ENCODE measurements around the gene LRMDA.
A peak's percentile ranks its signal among the peaks of the same experiment; 100 is the strongest.

LRMDA gene

DNA sequence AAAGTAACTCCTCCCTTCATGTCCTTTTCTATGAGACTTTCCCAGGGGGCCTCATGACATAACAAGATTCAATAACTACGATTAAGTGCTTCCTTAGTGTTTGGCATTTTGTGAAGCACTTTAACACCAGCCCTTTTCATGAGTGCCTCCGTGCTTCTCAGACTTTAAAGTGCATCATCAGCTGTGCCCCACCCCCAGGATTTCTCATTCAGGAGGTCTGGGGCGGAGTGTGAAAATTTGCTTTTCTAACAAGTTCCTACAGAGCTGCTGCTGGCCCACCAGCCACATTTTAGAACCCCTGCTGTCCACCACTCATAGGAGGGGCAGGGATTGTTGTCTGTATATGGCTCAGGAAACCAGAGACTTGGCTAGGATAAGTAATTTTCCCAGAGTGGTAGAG, 445.3 kb downstream of the LRMDA start:
- ChIA-PET CTCF (interaction anchor here (0.9 kb wide), 1 partner anchor 427 kb away, joined by 4 read pairs; no protein-coding TSS in a partner anchor), POLR2A (no interaction called here)
- Histone ChIP-seq H3K36me3 (ENCODE audit: control insufficient read depth in 2 of 2, insufficient read depth in 1 of 2, low read length in 2 of 2) (no peaks in the 10 kb centered on the region), H3K9me3 (ENCODE audit: control insufficient read depth, insufficient read depth, low read depth, low read length) (no peaks in the 10 kb centered on the region), H3K4me3 (ENCODE audit: low read depth, low read length) (no peak overlapping the region), H3K27ac (ENCODE audit: extremely low read depth, low read depth, low read length) (no peak overlapping the region), H3K4me1 (ENCODE audit: control insufficient read depth, insufficient read depth, low read length) (no peaks in the 10 kb centered on the region)
- peak; percentile 30; the same call in 1 of the 2 replicates for TF ChIP-seq ZIC2 (tag by site-specific recombination; IDR thresholded peaks at IDR 0.05)
- TF ChIP-seq ZNF514 (tag by site-specific recombination; IDR thresholded peaks at IDR 0.05): no peak

- POLR2A ChIA-PET: no interaction called here
Measured at GRCh38 chr10:75877877-75878276, 446.5 kb downstream of the LRMDA start.

GRCh38 chr10:75878586-75878985, 447.2 kb downstream of the LRMDA start:
- no peak for TF ChIP-seq ZBTB20 (tag by site-specific recombination; IDR thresholded peaks at IDR 0.05)
- TF ChIP-seq ZNF792 (tag by site-specific recombination; IDR thresholded peaks at IDR 0.05): no peak
- TF ChIP-seq ZNF621 (tag by site-specific recombination; IDR thresholded peaks at IDR 0.05): no peak
- TF ChIP-seq YY2 (tag by site-specific recombination; IDR thresholded peaks at IDR 0.05): no peak
- TF ChIP-seq, protein P1, sequence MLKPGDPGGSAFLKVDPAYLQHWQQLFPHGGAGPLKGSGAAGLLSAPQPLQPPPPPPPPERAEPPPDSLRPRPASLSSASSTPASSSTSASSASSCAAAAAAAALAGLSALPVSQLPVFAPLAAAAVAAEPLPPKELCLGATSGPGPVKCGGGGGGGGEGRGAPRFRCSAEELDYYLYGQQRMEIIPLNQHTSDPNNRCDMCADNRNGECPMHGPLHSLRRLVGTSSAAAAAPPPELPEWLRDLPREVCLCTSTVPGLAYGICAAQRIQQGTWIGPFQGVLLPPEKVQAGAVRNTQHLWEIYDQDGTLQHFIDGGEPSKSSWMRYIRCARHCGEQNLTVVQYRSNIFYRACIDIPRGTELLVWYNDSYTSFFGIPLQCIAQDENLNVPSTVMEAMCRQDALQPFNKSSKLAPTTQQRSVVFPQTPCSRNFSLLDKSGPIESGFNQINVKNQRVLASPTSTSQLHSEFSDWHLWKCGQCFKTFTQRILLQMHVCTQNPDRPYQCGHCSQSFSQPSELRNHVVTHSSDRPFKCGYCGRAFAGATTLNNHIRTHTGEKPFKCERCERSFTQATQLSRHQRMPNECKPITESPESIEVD (tag by site-specific recombination; IDR thresholded peaks at IDR 0.05): no peak
- H3K9me3 ChIP-seq (ENCODE audit: control insufficient read depth, insufficient read depth, low read depth, low read length): no peaks in the 10 kb centered on the region
- CTCF ChIA-PET: interaction anchor here (0.6 kb wide), 1 partner anchor 45 kb away, joined by 3 read pairs; no protein-coding TSS in a partner anchor
- H3K36me3 ChIP-seq (ENCODE audit: control insufficient read depth in 2 of 2, insufficient read depth in 1 of 2, low read length in 2 of 2): no peaks in the 10 kb centered on the region
- POLR2A ChIA-PET: no interaction called here
- no peaks in the 10 kb centered on the region for H3K4me1 ChIP-seq (ENCODE audit: control insufficient read depth, insufficient read depth, low read length)
- no peak overlapping the region for H3K4me3 ChIP-seq (ENCODE audit: low read depth, low read length)
- H3K27ac ChIP-seq (ENCODE audit: extremely low read depth, low read depth, low read length): no peak overlapping the region

More at GRCh38 chr10:75877877-75878276, 446.5 kb downstream of the LRMDA start:
- no peak for TF ChIP-seq ZNF184 (tag by site-specific recombination; IDR thresholded peaks at IDR 0.05)
- no peak for TF ChIP-seq KLF1 (tag by site-specific recombination; IDR thresholded peaks at IDR 0.05)
- no peak for TF ChIP-seq ZNF626 (tag by site-specific recombination; IDR thresholded peaks at IDR 0.05)
- no peak for TF ChIP-seq ZNF211 (tag by site-specific recombination; IDR thresholded peaks at IDR 0.05; ENCODE audit: low read depth)
- no peak for TF ChIP-seq ZNF19 (tag by site-specific recombination; IDR thresholded peaks at IDR 0.05; ENCODE audit: low read depth)
- no peak for TF ChIP-seq ZNF10 (tag by site-specific recombination; IDR thresholded peaks at IDR 0.05)
- TF ChIP-seq ZIC2 (tag by site-specific recombination; IDR thresholded peaks at IDR 0.05): peak; percentile 43
- Histone ChIP-seq H3K4me3 (ENCODE audit: low read depth, low read length) (no peak overlapping the region), H3K27ac (ENCODE audit: extremely low read depth, low read depth, low read length) (no peak overlapping the region), H3K36me3 (ENCODE audit: control insufficient read depth in 2 of 2, insufficient read depth in 1 of 2, low read length in 2 of 2) (no peaks in the 10 kb centered on the region), H3K4me1 (ENCODE audit: control insufficient read depth, insufficient read depth, low read length) (no peaks in the 10 kb centered on the region), H3K9me3 (ENCODE audit: control insufficient read depth, insufficient read depth, low read depth, low read length) (no peaks in the 10 kb centered on the region)
- CTCF ChIA-PET: interaction anchor here (0.6 kb wide), 1 partner anchor 46 kb away, joined by 3 read pairs; no protein-coding TSS in a partner anchor

DNA sequence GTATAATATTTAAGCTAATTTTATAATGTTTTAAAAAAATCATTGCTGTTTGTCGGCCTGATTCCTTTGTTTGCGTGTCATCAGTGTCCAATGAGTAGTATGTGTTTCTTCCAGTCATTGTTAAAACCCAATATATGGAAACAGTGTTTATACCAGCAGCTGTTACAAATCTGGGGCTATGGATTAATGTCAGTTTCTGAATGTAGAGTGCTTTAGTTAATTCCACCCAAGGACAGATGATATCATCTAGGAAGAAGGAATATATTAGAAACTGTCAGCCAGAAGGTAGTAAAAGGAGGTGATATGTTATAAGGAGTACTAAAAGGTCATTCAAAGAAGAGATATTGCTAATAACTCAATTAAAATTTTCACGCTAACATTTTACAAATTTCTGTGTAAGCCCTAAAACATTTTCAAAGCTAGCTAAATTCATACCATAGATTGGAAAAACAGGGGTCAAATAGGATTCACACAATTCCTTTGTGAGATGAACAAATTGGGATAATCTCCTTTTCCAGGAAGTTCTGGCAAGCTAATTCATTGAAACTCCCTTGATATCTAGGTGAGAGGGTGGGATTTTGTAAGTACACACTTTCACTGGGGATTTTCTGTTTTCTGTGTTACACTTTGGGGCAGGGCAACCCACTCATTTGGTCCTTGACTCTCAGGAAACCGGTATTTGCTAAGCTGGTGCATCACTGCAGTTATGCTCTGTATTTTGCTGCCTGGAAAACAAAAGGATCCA, 448.8 kb downstream of the LRMDA start:
- Histone ChIP-seq H3K27ac (ENCODE audit: extremely low read depth, low read depth, low read length) (no peak overlapping the region), H3K4me1 (ENCODE audit: control insufficient read depth, insufficient read depth, low read length) (no peaks in the 10 kb centered on the region), H3K4me3 (ENCODE audit: low read depth, low read length) (no peak overlapping the region), H3K36me3 (ENCODE audit: control insufficient read depth in 2 of 2, insufficient read depth in 1 of 2, low read length in 2 of 2) (no peaks in the 10 kb centered on the region), H3K9me3 (ENCODE audit: control insufficient read depth, insufficient read depth, low read depth, low read length) (no peaks in the 10 kb centered on the region)
- POLR2A ChIA-PET: no interaction called here
- TF ChIP-seq, protein P2, sequence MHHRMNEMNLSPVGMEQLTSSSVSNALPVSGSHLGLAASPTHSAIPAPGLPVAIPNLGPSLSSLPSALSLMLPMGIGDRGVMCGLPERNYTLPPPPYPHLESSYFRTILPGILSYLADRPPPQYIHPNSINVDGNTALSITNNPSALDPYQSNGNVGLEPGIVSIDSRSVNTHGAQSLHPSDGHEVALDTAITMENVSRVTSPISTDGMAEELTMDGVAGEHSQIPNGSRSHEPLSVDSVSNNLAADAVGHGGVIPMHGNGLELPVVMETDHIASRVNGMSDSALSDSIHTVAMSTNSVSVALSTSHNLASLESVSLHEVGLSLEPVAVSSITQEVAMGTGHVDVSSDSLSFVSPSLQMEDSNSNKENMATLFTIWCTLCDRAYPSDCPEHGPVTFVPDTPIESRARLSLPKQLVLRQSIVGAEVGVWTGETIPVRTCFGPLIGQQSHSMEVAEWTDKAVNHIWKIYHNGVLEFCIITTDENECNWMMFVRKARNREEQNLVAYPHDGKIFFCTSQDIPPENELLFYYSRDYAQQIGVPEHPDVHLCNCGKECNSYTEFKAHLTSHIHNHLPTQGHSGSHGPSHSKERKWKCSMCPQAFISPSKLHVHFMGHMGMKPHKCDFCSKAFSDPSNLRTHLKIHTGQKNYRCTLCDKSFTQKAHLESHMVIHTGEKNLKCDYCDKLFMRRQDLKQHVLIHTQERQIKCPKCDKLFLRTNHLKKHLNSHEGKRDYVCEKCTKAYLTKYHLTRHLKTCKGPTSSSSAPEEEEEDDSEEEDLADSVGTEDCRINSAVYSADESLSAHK (tag by site-specific recombination; IDR thresholded peaks at IDR 0.05): peak; percentile 33; the same call in 1 of the 2 replicates
- TF ChIP-seq KLF17 (tag by site-specific recombination; IDR thresholded peaks at IDR 0.05): no peak
- CTCF ChIA-PET: no interaction called here
